ENCODE measurements around the gene SUPT5H. TPM values are rescaled to one million over a fixed set of nuclear protein-coding genes. Genes with fewer than 3 reads are reported as not detected.

The SUPT5H gene
- total RNA-seq, 2 donors from 2014 or later = 81.7 to 95.1 TPM

- H3K27me3 ChIP-seq = no peaks in the 10 kb centered on the region
- no peak for DNase-seq (ENCODE audit: low spot score)
- peaks cover 0 to 41% of the 10 kb centered on the region in 2 donors for H3K4me1 ChIP-seq
- peak overlapping the region; percentile 99 to 100 for H3K27ac ChIP-seq
- peaks cover 25% of the 10 kb centered on the region for H3K36me3 ChIP-seq
- no peaks in the 10 kb centered on the region for H3K9me3 ChIP-seq
- TF ChIP-seq CTCF (IDR thresholded peaks at IDR 0.05) = no peak
- H3K4me3 ChIP-seq = peak overlapping the region; percentile 86 to 89
Observed at GRCh38 chr19:39408392-39409207, 36.8 kb upstream of the SUPT5H start.

GRCh38 chr19:39409208-39410016, 36.0 kb upstream of the SUPT5H start:
- DNase-seq (ENCODE audit: low spot score) = peak; percentile 93
- Histone ChIP-seq H3K4me3 (peak overlapping the region; percentile 86 to 89), H3K27me3 (no peaks in the 10 kb centered on the region), H3K4me1 (peaks cover 0 to 44% of the 10 kb centered on the region in 2 donors), H3K36me3 (peaks cover 25% of the 10 kb centered on the region), H3K9me3 (no peaks in the 10 kb centered on the region), H3K27ac (peak overlapping the region; percentile 99 to 100)
- TF ChIP-seq CTCF (IDR thresholded peaks at IDR 0.05) = no peak

GRCh38 chr19:39410017-39410830, 35.2 kb upstream of the SUPT5H start:
- Histone ChIP-seq H3K36me3 (peaks cover 25% of the 10 kb centered on the region), H3K4me3 (peak overlapping the region; percentile 86 to 89), H3K4me1 (peaks cover 0 to 46% of the 10 kb centered on the region in 2 donors), H3K27me3 (no peaks in the 10 kb centered on the region), H3K9me3 (no peaks in the 10 kb centered on the region), H3K27ac (peak overlapping the region; percentile 99 to 100)
- peak; percentile 85 for DNase-seq (ENCODE audit: low spot score)
- no peak for TF ChIP-seq CTCF (IDR thresholded peaks at IDR 0.05)

GRCh38 chr19:39410831-39411080, 34.6 kb upstream of the SUPT5H start:
- Histone ChIP-seq H3K27me3 (no peaks in the 10 kb centered on the region), H3K4me3 (peak overlapping the region; percentile 86 to 89), H3K27ac (peak overlapping the region; percentile 99 to 100), H3K9me3 (no peaks in the 10 kb centered on the region), H3K36me3 (peaks cover 25% of the 10 kb centered on the region), H3K4me1 (peaks cover 0 to 46% of the 10 kb centered on the region in 2 donors)
- TF ChIP-seq CTCF (IDR thresholded peaks at IDR 0.05) = no peak
- no peak for DNase-seq (ENCODE audit: low spot score)

GRCh38 chr19:39411081-39411831, 34.1 kb upstream of the SUPT5H start:
- H3K27ac ChIP-seq = peak overlapping the region; percentile 99 to 100
- peaks cover 0 to 42% of the 10 kb centered on the region in 2 donors for H3K4me1 ChIP-seq
- H3K36me3 ChIP-seq = peaks cover 25% of the 10 kb centered on the region
- TF ChIP-seq CTCF (IDR thresholded peaks at IDR 0.05) = no peak
- peak overlapping the region; percentile 86 to 89 for H3K4me3 ChIP-seq
- peak; percentile 88 for DNase-seq (ENCODE audit: low spot score)
- no peaks in the 10 kb centered on the region for H3K9me3 ChIP-seq
- H3K27me3 ChIP-seq = no peaks in the 10 kb centered on the region

All from right atrium auricular region (tissue), 2 donors.